Suprapubic skin (tissue), 3 donors: ENCODE data around the gene ZNF12.

Source experiments
- EP300 ChIP-seq: sonication (generic); formaldehyde crosslinking; IDR thresholded peaks from one replicate; pipeline ENCODE4 v1.6.1; 2017; ENCODE audit warnings: antibody characterized with exemption
- TF ChIP-seq, protein P1 (sequence below), 2 donors: fragments of 200-600 bp in 1 of 2; fragments of 450-650 bp in 1 of 2; sonication (generic) in 1 of 2; IDR thresholded peaks; one replicate each; pipeline ENCODE4 v1.5.1; 2016 to 2019; ENCODE audit warnings: antibody characterized with exemption in 2 of 2, mild to moderate bottlenecking in 1 of 2, moderate library complexity in 1 of 2

DNA sequence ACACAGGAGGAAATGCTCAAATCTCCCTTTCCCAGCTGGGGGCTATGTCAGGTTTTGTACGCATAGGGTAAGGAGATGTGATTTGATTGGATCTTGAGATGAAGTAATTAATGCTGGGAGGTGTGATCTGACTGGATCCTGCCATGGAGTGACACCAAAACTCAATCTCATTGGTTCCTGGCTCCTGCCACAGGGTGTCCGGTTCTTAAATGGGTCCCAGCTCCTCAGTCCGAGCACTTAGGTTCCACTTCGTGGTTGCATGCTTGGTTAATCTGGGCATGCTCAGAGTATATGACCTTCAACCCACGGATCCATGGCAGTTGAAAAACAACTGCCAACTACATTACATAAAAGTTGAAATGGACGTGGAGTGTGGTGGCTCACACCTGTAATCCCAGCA lies 3.1 kb upstream of the ZNF12 start:
- TF ChIP-seq, protein P1, sequence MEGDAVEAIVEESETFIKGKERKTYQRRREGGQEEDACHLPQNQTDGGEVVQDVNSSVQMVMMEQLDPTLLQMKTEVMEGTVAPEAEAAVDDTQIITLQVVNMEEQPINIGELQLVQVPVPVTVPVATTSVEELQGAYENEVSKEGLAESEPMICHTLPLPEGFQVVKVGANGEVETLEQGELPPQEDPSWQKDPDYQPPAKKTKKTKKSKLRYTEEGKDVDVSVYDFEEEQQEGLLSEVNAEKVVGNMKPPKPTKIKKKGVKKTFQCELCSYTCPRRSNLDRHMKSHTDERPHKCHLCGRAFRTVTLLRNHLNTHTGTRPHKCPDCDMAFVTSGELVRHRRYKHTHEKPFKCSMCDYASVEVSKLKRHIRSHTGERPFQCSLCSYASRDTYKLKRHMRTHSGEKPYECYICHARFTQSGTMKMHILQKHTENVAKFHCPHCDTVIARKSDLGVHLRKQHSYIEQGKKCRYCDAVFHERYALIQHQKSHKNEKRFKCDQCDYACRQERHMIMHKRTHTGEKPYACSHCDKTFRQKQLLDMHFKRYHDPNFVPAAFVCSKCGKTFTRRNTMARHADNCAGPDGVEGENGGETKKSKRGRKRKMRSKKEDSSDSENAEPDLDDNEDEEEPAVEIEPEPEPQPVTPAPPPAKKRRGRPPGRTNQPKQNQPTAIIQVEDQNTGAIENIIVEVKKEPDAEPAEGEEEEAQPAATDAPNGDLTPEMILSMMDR (IDR thresholded peaks at IDR 0.05) = no peak
- TF ChIP-seq EP300 = no peak
